Skin epidermis (tissue), 12 donors: Measurements from ENCODE around the gene GNG2.

Experiments
- H3K27ac ChIP-seq, 21 experiments: fragments of 200-600 bp; sonication (generic) in 11 of 21; one replicate each; pipeline ENCODE4 v1.5.0; 2020; ENCODE audit warnings: mild to moderate bottlenecking in 3 of 21, inconsistent platforms in 2 of 21, moderate library complexity in 2 of 21
- H3K4me3 ChIP-seq, 7 experiments: fragments of 200-600 bp; sonication (generic) in 2 of 7; one replicate each; pipeline ENCODE4 v1.5.0; 2020; ENCODE audit warnings: inconsistent platforms in 2 of 7, mild to moderate bottlenecking in 2 of 7, moderate library complexity in 1 of 7

The GNG2 gene

DNA sequence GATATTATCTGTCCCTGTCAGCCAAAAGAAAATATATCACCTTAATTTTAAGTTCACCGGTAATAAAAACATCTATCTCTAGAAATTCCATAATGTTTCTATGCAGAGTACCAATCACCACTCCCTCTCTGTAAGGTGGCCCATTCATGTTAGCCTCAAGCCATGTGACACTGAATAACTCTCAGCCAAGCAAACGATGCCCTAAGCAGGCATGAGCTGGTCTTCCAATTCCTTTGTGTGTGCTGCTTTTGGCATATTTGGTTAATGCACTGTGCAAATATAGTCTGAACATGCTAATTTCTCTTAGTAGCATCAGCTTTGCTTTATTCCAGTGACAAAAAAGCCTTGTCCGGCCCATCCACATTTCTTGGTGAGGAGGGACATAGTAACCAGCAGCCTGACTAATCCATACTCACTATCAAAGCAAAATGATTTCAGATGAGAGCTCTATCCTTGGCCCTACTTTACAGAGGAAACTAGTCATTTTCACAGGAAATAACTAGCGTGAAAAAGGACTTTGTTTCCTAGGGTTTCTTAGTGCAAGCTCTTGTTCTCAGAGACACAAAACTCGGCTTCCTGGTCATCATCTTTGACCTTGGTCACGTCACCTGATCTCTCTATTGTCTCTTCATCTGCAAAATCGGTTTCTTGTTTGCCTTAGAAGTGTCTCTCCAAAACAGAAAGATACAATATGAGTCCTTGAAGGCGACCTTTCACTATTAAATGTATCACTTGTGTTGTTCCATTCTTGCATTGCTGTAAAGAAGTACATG, 69.7 kb downstream of the GNG2 start:
- no peak overlapping the region for H3K27ac ChIP-seq

GRCh38 chr14:51931308-51931707, 70.9 kb downstream of the GNG2 start:
- no peak overlapping the region for H3K4me3 ChIP-seq
- no peak overlapping the region for H3K27ac ChIP-seq

More for the DNA sequence above, 69.7 kb downstream of the GNG2 start:
- H3K4me3 ChIP-seq: no peak overlapping the region

GRCh38 chr14:51933191-51933590, 72.8 kb downstream of the GNG2 start:
- H3K27ac ChIP-seq: no peak overlapping the region
- no peak overlapping the region for H3K4me3 ChIP-seq

DNA sequence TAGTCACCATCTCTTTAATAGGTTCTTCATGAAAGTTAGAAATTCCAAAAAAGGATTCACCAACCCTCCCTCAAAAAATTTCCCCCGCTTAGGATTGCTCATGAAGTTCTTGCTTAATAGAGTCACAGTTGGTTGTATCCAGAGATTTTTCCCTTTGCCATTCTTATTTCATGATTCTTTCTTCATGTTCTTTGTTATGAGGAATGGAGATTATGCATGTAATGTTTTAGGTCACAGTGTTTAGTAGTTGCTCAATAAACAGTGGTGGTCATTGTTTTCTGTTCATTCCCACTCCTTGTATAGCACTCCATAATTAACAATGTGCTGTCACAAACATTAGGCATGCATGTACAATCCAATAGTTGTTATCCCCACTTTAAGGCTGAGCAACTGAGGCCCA, 77.7 kb downstream of the GNG2 start:
- H3K4me3 ChIP-seq: no peak overlapping the region
- no peak overlapping the region for H3K27ac ChIP-seq

DNA sequence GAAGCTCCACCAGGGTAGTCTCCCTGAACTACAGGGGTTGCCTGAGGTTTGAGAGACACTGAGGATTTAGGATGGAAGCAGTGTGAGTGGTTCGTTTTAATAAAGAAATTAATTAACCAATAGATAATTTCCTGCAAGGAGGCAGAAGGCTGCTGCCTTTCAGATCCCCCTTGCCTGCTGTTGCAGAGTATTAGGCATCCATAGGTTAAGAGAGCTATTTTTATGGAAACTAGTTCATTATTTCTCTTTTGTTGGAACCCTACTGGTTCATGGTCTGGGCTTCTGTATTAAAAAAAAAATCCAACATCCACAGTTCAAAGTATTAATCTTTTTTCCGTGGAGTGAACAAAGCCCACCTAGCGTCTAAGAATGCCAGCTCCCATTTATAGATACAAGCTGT, 78.4 kb downstream of the GNG2 start:
- H3K27ac ChIP-seq: no peak overlapping the region

DNA sequence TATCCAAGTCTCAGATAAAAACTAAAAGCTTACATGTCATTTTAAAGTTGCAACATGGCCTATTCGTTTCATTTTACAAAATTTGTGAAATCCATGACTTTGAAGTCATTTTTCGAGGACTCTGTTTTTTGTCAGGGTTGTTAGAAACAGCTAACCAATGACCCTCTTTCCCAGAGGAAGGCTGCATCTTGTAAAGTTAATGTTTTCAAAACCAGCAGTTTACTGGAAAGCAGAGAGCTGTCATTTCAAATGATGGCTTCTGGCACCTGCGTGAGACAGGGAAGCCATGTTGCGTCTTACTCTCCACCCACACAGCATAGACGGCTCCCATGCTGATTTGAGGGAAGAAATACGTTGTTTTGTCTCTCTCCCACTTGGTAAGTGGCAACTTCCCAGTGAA, 78.8 kb downstream of the GNG2 start:
- no peak overlapping the region for H3K4me3 ChIP-seq

More for the DNA sequence above, 78.4 kb downstream of the GNG2 start:
- no peak overlapping the region for H3K4me3 ChIP-seq

GRCh38 chr14:51939755-51940301, 79.4 kb downstream of the GNG2 start:
- Histone ChIP-seq H3K27ac (no peak overlapping the region), H3K4me3 (no peak overlapping the region)

More for the DNA sequence above, 78.8 kb downstream of the GNG2 start:
- no peak overlapping the region for H3K27ac ChIP-seq

- Histone ChIP-seq H3K27ac (no peak overlapping the region), H3K4me3 (no peak overlapping the region)
Measured at GRCh38 chr14:51942971-51943370, 82.6 kb downstream of the GNG2 start.

DNA sequence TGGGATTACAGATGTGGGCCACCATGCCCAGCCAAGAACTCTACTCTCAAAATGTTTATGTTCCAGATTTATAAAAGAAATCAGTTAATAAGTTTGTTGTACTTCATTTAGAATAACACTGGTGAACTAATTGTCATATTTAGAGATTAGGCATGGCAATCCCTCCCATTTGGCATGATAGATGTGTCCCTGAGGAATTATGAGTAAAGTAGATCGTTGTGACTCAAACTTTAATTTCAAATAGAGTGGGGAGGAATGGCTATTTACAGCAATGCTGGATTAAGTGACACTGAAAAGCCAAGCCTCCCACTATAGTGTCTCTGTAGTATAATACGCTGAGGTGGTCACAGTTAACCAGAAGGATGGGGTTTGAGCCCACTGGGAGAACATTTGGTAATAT, 89.6 kb downstream of the GNG2 start:
- no peak overlapping the region for H3K4me3 ChIP-seq

DNA sequence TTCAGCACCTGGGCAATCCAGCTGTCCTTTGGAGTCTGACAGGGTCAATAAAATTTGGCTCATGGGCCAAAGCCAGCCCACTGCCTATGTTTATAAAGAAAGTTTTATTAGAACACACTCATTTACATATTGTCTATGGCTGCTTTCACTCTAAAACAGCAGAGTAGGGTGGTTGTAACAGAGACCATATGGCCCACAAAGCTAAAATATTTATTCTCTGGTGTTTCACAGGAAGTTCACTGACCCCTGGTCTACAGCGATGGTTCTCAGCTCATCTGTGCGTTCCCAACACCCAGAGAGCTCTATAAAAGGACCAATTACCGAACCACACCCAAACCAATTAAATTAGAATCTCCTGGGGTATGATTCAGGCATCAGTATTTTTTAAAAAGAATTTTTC, 91.2 kb downstream of the GNG2 start:
- H3K4me3 ChIP-seq: no peak overlapping the region
- H3K27ac ChIP-seq: no peak overlapping the region

More for the DNA sequence above, 89.6 kb downstream of the GNG2 start:
- no peak overlapping the region for H3K27ac ChIP-seq

GRCh38 chr14:51954031-51954430, 93.6 kb downstream of the GNG2 start:
- no peak overlapping the region for H3K4me3 ChIP-seq
- no peak overlapping the region for H3K27ac ChIP-seq

GRCh38 chr14:51954657-51955056, 94.2 kb downstream of the GNG2 start:
- no peak overlapping the region for H3K27ac ChIP-seq
- no peak overlapping the region for H3K4me3 ChIP-seq

- H3K27ac ChIP-seq: no peak overlapping the region
- no peak overlapping the region for H3K4me3 ChIP-seq
Measured at GRCh38 chr14:51957950-51958349, 97.5 kb downstream of the GNG2 start.

- Histone ChIP-seq H3K27ac (no peak overlapping the region), H3K4me3 (no peak overlapping the region)
Measured at GRCh38 chr14:51959928-51960327, 99.5 kb downstream of the GNG2 start.

DNA sequence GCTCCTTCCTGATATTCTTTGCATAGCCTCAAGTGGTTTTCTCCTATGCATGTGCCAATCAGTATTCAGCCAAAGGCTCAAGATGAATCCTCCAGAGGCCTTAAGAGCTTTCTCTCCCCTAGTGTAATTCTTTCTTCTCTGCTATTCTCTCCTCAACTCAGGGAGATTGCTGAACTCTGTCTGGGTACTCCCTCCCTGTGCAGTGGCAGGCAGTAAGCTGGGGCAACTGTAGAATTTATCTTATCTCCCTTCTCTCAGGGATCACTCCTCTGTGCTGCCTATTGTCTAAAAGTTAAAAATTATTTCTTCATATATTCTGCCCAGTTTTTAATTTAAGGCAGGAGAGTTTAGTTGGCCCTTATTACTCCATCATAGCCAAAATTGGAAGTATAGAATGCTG, 100.5 kb downstream of the GNG2 start:
- H3K27ac ChIP-seq: no peak overlapping the region

GRCh38 chr14:51962711-51963110, 102.3 kb downstream of the GNG2 start:
- Histone ChIP-seq H3K4me3 (no peak overlapping the region), H3K27ac (no peak overlapping the region)

More for the DNA sequence above, 100.5 kb downstream of the GNG2 start:
- H3K4me3 ChIP-seq: no peak overlapping the region

GRCh38 chr14:51963286-51963685, 102.9 kb downstream of the GNG2 start:
- Histone ChIP-seq H3K27ac (no peak overlapping the region), H3K4me3 (no peak overlapping the region)

DNA sequence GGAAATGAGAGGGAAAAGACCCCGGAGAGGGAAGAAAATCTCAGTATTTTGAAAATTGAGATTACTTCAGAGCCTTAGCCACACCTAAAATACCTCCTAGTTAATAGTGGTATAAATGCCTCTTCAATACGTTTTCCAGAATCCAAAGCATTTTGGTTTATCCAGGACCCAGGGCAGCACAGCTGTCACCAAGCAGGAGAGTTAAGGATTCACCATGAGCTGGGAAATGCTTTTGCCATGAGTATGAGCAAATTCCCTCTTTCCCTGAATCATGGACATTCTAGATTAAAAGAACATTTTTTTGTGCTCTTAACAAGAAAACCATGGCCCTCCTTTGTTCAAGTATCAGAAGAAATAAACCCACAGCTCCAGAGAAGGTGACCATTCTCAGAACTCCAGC, 107.1 kb downstream of the GNG2 start:
- Histone ChIP-seq H3K27ac (no peak overlapping the region), H3K4me3 (no peak overlapping the region)

GRCh38 chr14:51969852-51970540, 109.6 kb downstream of the GNG2 start:
- Histone ChIP-seq H3K4me3 (no peak overlapping the region), H3K27ac (no peak overlapping the region)

DNA sequence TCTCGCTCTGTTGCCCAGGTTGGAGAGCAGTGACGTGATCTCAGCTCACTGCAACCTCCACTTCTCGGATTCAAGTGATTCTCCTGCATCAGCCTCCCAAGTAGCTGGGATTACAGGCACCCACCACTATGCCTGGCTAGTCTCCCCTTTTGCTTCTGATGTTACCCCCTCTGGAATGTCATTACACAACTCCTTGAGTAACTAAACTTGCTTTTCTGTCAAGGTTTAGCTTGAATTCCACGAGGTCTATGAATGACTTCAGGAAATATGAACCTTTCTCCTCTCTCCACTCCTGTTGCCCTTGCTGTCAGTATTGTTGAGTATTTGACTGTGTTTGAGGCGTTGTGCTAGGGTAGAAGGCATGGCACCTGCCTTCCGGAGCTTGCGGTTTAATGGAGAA, 112.2 kb downstream of the GNG2 start:
- Histone ChIP-seq H3K27ac (no peak overlapping the region), H3K4me3 (no peak overlapping the region)

DNA sequence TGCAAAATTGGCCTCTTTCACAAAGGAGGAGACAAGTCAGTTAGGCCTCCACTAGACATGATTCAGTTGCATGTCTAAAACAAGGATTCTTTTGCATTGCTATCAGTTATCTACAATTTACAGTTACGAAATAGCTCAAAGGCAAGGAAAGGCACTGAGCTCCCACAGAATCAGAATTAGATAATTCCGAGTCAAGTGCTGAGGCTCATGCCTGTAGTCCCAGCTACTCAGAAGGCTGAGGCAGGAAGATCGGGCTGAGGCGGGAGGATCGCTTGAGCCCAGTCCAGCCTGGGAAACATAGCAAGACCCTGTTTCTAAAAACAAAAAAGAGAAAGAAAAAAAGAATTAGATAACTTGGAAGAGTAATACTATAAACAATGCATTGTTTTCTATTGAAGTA, 116.7 kb downstream of the GNG2 start:
- H3K27ac ChIP-seq: no peak overlapping the region
- H3K4me3 ChIP-seq: no peak overlapping the region
